ENCODE results near the gene MOB1B.
"Not testable (repeated sequence)": the region's sequence is repeated elsewhere in the genome, so short reads cannot be mapped to it uniquely, and the experiment has no call there.

Gene MOB1B

GRCh38 chr4:70996018-70996360, 93.8 kb downstream of the MOB1B start:
- DNase-seq (ENCODE audit: low read depth) = no peak
- H3K27me3 ChIP-seq (replicated peaks; ENCODE audit: control insufficient read depth, insufficient read depth, low read length) = no peaks in the 10 kb centered on the region
- no peaks in the 10 kb centered on the region for H3K36me3 ChIP-seq (ENCODE audit: control insufficient read depth, insufficient read depth, low read length, severe bottlenecking)
- H3K9me3 ChIP-seq (ENCODE audit: control insufficient read depth, low read length) = no peaks in the 10 kb centered on the region
- H3K9ac ChIP-seq (ENCODE audit: low read length) = no peak overlapping the region
- peaks cover 12% of the 10 kb centered on the region for H3K4me1 ChIP-seq (ENCODE audit: control insufficient read depth, insufficient read depth, low read length)
- no peak overlapping the region for H3K4me3 ChIP-seq (ENCODE audit: low read length)

GRCh38 chr4:70997036-70997435, 94.9 kb downstream of the MOB1B start:
- no peak for DNase-seq (ENCODE audit: low read depth)
- peaks cover 12% of the 10 kb centered on the region for H3K4me1 ChIP-seq (ENCODE audit: control insufficient read depth, insufficient read depth, low read length)
- H3K27me3 ChIP-seq (replicated peaks; ENCODE audit: control insufficient read depth, insufficient read depth, low read length) = no peaks in the 10 kb centered on the region
- H3K4me3 ChIP-seq (ENCODE audit: low read length) = no peak overlapping the region
- H3K36me3 ChIP-seq (ENCODE audit: control insufficient read depth, insufficient read depth, low read length, severe bottlenecking) = no peaks in the 10 kb centered on the region
- no peaks in the 10 kb centered on the region for H3K9me3 ChIP-seq (ENCODE audit: control insufficient read depth, low read length)
- H3K9ac ChIP-seq (ENCODE audit: low read length) = no peak overlapping the region

- DNase-seq (ENCODE audit: low read depth) = no peak
- no peaks in the 10 kb centered on the region for H3K27me3 ChIP-seq (replicated peaks; ENCODE audit: control insufficient read depth, insufficient read depth, low read length)
- H3K36me3 ChIP-seq (ENCODE audit: control insufficient read depth, insufficient read depth, low read length, severe bottlenecking) = no peaks in the 10 kb centered on the region
- no peaks in the 10 kb centered on the region for H3K9me3 ChIP-seq (ENCODE audit: control insufficient read depth, low read length)
- no peak overlapping the region for H3K4me3 ChIP-seq (ENCODE audit: low read length)
- H3K4me1 ChIP-seq (ENCODE audit: control insufficient read depth, insufficient read depth, low read length) = peaks cover 9% of the 10 kb centered on the region
- no peak overlapping the region for H3K9ac ChIP-seq (ENCODE audit: low read length)
These were observed 95.4 kb downstream of the MOB1B start for GRCh38 chr4:70997546-70997945.

GRCh38 chr4:70999639-71000038, 97.5 kb downstream of the MOB1B start:
- not testable (repeated sequence) for H3K27me3 ChIP-seq (replicated peaks; ENCODE audit: control insufficient read depth, insufficient read depth, low read length); H3K9ac ChIP-seq (ENCODE audit: low read length); DNase-seq (ENCODE audit: low read depth); H3K4me3 ChIP-seq (ENCODE audit: low read length); H3K4me1 ChIP-seq (ENCODE audit: control insufficient read depth, insufficient read depth, low read length); H3K36me3 ChIP-seq (ENCODE audit: control insufficient read depth, insufficient read depth, low read length, severe bottlenecking); H3K9me3 ChIP-seq (ENCODE audit: control insufficient read depth, low read length)

- not testable (repeated sequence) for H3K9ac ChIP-seq (ENCODE audit: low read length); H3K27me3 ChIP-seq (replicated peaks; ENCODE audit: control insufficient read depth, insufficient read depth, low read length); H3K4me3 ChIP-seq (ENCODE audit: low read length); DNase-seq (ENCODE audit: low read depth); H3K4me1 ChIP-seq (ENCODE audit: control insufficient read depth, insufficient read depth, low read length); H3K9me3 ChIP-seq (ENCODE audit: control insufficient read depth, low read length); H3K36me3 ChIP-seq (ENCODE audit: control insufficient read depth, insufficient read depth, low read length, severe bottlenecking)
These were observed 99.2 kb downstream of the MOB1B start for GRCh38 chr4:71001363-71001762.

- Histone ChIP-seq H3K9me3 (ENCODE audit: control insufficient read depth, low read length) (no peaks in the 10 kb centered on the region), H3K4me1 (ENCODE audit: control insufficient read depth, insufficient read depth, low read length) (peaks cover 5% of the 10 kb centered on the region), H3K4me3 (ENCODE audit: low read length) (no peak overlapping the region), H3K9ac (ENCODE audit: low read length) (no peak overlapping the region), H3K27me3 (replicated peaks; ENCODE audit: control insufficient read depth, insufficient read depth, low read length) (no peaks in the 10 kb centered on the region), H3K36me3 (ENCODE audit: control insufficient read depth, insufficient read depth, low read length, severe bottlenecking) (no peaks in the 10 kb centered on the region)
- DNase-seq (ENCODE audit: low read depth) = no peak
These were observed 102.2 kb downstream of the MOB1B start for GRCh38 chr4:71004281-71004851.

GRCh38 chr4:71005025-71005424, 102.9 kb downstream of the MOB1B start:
- H3K4me3 ChIP-seq (ENCODE audit: low read length); H3K27me3 ChIP-seq (replicated peaks; ENCODE audit: control insufficient read depth, insufficient read depth, low read length); H3K36me3 ChIP-seq (ENCODE audit: control insufficient read depth, insufficient read depth, low read length, severe bottlenecking); H3K9me3 ChIP-seq (ENCODE audit: control insufficient read depth, low read length); H3K9ac ChIP-seq (ENCODE audit: low read length); DNase-seq (ENCODE audit: low read depth): not testable (repeated sequence)
- H3K4me1 ChIP-seq (ENCODE audit: control insufficient read depth, insufficient read depth, low read length) = peaks cover 11% of the 10 kb centered on the region

- no peak for DNase-seq (ENCODE audit: low read depth)
- Histone ChIP-seq H3K27me3 (replicated peaks; ENCODE audit: control insufficient read depth, insufficient read depth, low read length) (no peaks in the 10 kb centered on the region), H3K4me1 (ENCODE audit: control insufficient read depth, insufficient read depth, low read length) (peaks cover 11% of the 10 kb centered on the region), H3K9ac (ENCODE audit: low read length) (no peak overlapping the region), H3K36me3 (ENCODE audit: control insufficient read depth, insufficient read depth, low read length, severe bottlenecking) (no peaks in the 10 kb centered on the region), H3K9me3 (ENCODE audit: control insufficient read depth, low read length) (no peaks in the 10 kb centered on the region), H3K4me3 (ENCODE audit: low read length) (no peak overlapping the region)
These were observed 104.2 kb downstream of the MOB1B start for GRCh38 chr4:71006203-71006907.

- peaks cover 11% of the 10 kb centered on the region for H3K4me1 ChIP-seq (ENCODE audit: control insufficient read depth, insufficient read depth, low read length)
- no peaks in the 10 kb centered on the region for H3K9me3 ChIP-seq (ENCODE audit: control insufficient read depth, low read length)
- H3K9ac ChIP-seq (ENCODE audit: low read length) = no peak overlapping the region
- H3K4me3 ChIP-seq (ENCODE audit: low read length) = no peak overlapping the region
- no peak for DNase-seq (ENCODE audit: low read depth)
- H3K36me3 ChIP-seq (ENCODE audit: control insufficient read depth, insufficient read depth, low read length, severe bottlenecking) = no peaks in the 10 kb centered on the region
- no peaks in the 10 kb centered on the region for H3K27me3 ChIP-seq (replicated peaks; ENCODE audit: control insufficient read depth, insufficient read depth, low read length)
These were observed 106.0 kb downstream of the MOB1B start for GRCh38 chr4:71008196-71008595.

- no peaks in the 10 kb centered on the region for H3K27me3 ChIP-seq (replicated peaks; ENCODE audit: control insufficient read depth, insufficient read depth, low read length)
- H3K36me3 ChIP-seq (ENCODE audit: control insufficient read depth, insufficient read depth, low read length, severe bottlenecking) = no peaks in the 10 kb centered on the region
- DNase-seq (ENCODE audit: low read depth) = peak; percentile 16
- H3K9me3 ChIP-seq (ENCODE audit: control insufficient read depth, low read length) = no peaks in the 10 kb centered on the region
- H3K9ac ChIP-seq (ENCODE audit: low read length) = no peak overlapping the region
- H3K4me1 ChIP-seq (ENCODE audit: control insufficient read depth, insufficient read depth, low read length) = peaks cover 11% of the 10 kb centered on the region
- no peak overlapping the region for H3K4me3 ChIP-seq (ENCODE audit: low read length)
These were observed 106.9 kb downstream of the MOB1B start for GRCh38 chr4:71009086-71009485.

- Histone ChIP-seq H3K9ac (ENCODE audit: low read length) (no peak overlapping the region), H3K9me3 (ENCODE audit: control insufficient read depth, low read length) (no peaks in the 10 kb centered on the region), H3K4me1 (ENCODE audit: control insufficient read depth, insufficient read depth, low read length) (peaks cover 11% of the 10 kb centered on the region), H3K27me3 (replicated peaks; ENCODE audit: control insufficient read depth, insufficient read depth, low read length) (no peaks in the 10 kb centered on the region), H3K36me3 (ENCODE audit: control insufficient read depth, insufficient read depth, low read length, severe bottlenecking) (no peaks in the 10 kb centered on the region), H3K4me3 (ENCODE audit: low read length) (no peak overlapping the region)
- peak; percentile 85 for DNase-seq (ENCODE audit: low read depth)
These were observed 107.9 kb downstream of the MOB1B start for GRCh38 chr4:71009890-71010588.
